Astrocyte of the spinal cord (primary cell): ENCODE measurements around the gene RFPL2.

ENCODE experiments used
- DNase-seq: peaks from one replicate; pipeline ENCODE4 v3.0.0; 2011; ENCODE audit warnings: low read depth, low spot score
- H3K4me3 ChIP-seq: 2 replicates; pipeline ENCODE4 v1.5.1; 2011; ENCODE audit warnings: low read depth, mild to moderate bottlenecking, low read length, moderate library complexity
- CTCF ChIP-seq: IDR thresholded peaks from 2 replicates; pipeline ENCODE4 v1.5.1; 2012; ENCODE audit warnings: low read depth, mild to moderate bottlenecking, low read length, inconsistent platforms
- in situ Hi-C: cut with HindIII; loops from 2 replicates; pipeline ENCODE4 v1.10.0; 2017; ENCODE audit warnings: low sequenced_read_pairs

Gene RFPL2

DNA sequence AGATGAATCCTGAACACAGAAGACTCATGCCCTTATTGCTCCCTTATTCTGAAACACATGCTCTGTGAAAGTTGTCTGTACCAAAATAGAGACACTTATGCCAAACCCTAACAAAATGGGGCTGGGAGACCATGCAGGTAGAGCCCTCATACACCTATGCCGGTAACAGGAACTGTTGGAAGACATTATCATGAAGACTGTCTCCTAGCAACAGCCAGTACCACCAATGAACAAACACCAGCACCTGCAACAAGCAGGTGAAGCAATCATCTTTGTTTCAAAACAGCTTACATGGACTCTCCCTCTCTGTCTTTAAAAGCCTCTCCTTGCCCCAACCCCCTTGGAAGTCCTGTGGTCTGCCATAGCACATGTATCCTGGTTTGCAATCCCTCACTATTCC is 33.0 kb upstream of the RFPL2 start:
- no peak overlapping the region for H3K4me3 ChIP-seq
- DNase-seq, result no peak
- in situ Hi-C loops, result no loop called here
- no peak for TF ChIP-seq CTCF

- no peak overlapping the region for H3K4me3 ChIP-seq
- no peak for TF ChIP-seq CTCF
- no peak for DNase-seq
- in situ Hi-C loops, result no loop called here
Observed at GRCh38 chr22:32236970-32237369, 32.1 kb upstream of the RFPL2 start.

DNA sequence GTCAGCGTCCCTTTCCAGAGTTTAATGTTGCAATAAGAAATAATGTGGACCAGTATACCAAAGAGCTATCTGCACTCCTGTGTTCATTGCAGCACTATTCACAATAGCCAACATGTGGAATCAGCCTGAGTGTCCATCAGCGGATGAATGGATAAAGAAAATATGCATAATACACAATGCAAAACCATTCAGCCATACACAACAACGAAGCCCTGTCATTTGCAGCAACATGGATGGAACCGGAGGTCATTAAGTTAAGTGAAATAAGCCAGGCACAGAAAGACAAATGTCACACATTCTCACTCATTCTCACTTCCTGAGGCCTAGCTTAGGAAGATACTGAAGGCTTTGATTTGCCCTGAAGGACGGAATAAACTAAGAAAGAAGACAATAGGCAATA is 28.2 kb upstream of the RFPL2 start:
- TF ChIP-seq CTCF, result no peak
- H3K4me3 ChIP-seq, result no peak overlapping the region
- DNase-seq, result no peak
- in situ Hi-C loops, result no loop called here

DNA sequence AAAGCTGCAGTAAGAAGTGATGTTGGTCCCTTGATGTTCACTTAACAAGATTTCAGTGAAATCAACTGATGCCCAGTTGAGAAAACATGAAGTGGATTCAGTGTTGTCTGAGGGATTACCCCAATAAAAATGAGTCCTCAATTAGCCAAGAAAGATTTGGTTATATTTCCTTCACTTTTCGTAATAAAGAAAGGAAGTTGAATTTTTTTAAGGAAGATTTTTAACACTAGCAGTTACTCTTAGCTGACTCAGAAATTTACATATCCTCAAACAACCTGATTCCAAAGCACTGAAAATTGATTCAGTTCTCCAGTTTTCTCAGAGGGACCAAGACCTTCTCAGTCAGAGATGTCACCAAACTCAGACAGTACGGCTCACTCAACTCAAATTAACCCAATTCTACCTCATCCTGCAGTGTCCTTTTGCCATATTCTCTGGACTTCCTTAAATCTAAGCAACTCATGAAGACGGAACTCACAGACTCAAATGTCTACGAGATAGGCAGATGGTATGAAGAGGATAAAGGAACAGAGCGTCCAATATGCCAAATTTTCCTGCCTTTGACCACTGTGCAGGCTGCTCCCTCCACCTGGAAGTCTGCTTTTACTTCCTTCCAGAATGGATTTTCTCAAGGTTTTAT is 27.4 kb upstream of the RFPL2 start:
- in situ Hi-C loops, result no loop called here
- DNase-seq, result no peak
- no peak overlapping the region for H3K4me3 ChIP-seq
- no peak for TF ChIP-seq CTCF

DNA sequence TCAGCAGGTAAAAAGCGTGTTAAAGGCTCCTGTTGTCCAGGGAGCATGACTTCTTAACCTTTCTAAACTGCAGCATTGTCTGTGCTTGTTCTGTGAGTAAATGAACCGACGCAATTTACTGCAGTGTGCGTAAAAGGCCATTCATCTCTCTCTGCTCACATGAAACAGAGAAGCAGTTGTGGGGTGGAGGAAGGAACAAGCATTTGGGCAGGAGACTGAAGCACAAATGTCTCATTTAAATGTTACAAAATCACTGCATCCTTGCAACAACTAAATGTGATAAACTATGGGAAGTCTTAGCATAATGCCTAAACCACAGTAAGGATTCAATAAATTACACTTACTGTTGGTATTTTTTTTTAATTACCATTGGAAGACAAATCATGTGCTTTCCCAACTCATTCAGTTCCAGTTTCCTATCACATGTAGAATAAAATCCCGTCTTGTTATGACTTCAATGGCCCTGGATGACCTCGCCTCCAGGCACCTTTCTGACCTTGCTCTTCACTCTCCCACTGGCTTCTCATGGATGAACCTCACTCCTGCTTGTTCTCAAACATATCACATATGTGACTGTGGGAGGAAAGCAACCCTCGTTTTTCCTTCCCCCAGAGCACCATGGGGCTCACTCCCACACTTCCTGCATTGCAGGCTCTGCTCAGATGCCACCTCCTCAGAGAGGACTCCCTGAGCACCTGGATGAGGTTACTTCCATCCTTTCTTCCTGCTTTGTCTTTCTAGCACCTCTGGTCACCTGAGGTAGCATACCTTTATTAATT is 21.6 kb upstream of the RFPL2 start:
- no peak overlapping the region for H3K4me3 ChIP-seq
- no peak for DNase-seq
- TF ChIP-seq CTCF, result no peak
- in situ Hi-C loops, result no loop called here

GRCh38 chr22:32222991-32223390 is 18.1 kb upstream of the RFPL2 start:
- in situ Hi-C loops, result no loop called here
- TF ChIP-seq CTCF, result no peak
- no peak overlapping the region for H3K4me3 ChIP-seq
- no peak for DNase-seq
